ENCODE results near the gene TP53I13.

GRCh38 chr17:29616300-29617048 lies 48.0 kb downstream of the TP53I13 start:
- TF ChIP-seq CTCF (IDR thresholded peaks at IDR 0.05; ENCODE audit: low read depth, low read length), result no peak
- TF ChIP-seq EZH2phosphoT487 (IDR thresholded peaks at IDR 0.05; ENCODE audit: low read depth), result no peak

Measured in OCI-LY3 (cell line).